GM12872 (cell line): ENCODE results near the gene EFNA2.

Experiments used
- CTCF ChIP-seq: IDR thresholded peaks from 3 replicates; pipeline ENCODE4 v1.5.1; 2011; ENCODE audit warnings: low read depth, mild to moderate bottlenecking, low read length, moderate library complexity; ENCODE audit not compliant: insufficient read depth

Gene EFNA2

DNA sequence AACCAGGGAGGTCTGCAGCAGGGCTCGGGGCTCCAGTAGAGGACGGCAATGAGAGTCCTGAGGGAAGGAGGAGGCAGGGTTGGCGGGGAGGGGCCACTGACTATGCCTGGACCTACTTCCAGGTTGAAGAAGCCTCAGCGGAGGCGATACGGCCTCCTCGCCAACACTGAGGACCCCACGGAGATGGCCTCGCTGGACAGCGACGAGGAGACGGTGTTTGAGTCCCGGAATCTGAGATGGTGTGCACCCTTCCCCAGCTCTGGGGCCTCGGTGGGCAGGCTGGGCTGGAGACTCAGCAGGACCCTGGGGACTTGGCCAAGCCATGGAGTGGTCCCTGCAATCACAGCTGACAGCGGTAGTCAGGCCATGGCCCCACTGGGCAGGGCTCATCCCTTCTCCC, 8.6 kb upstream of the EFNA2 start:
- TF ChIP-seq CTCF: no peak

DNA sequence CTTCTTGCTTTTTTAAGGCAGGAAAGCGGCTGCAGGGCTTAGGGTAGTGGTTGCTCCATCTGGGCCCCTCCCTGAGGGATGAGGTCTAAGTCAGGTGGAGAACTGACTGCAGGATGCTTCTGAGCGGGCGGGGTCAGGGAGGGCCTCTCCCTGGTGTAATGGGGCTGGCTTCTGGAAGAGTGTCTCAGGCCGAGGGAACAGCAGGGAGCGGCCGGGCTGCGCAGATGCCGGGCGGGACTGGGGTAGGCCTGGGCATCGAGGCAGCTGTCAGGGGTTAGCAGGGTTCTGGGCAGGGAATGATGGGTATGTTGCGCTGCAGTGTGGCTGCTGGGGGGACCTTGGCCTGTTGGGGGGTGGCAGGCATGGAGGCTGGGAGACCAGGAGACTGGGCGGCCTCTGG, 7.6 kb upstream of the EFNA2 start:
- no peak for TF ChIP-seq CTCF

- TF ChIP-seq CTCF: no peak
Observed at GRCh38 chr19:1278713-1279660, 6.7 kb upstream of the EFNA2 start.

- peak; percentile 99 for TF ChIP-seq CTCF
Observed at GRCh38 chr19:1279782-1280341, 5.8 kb upstream of the EFNA2 start.

DNA sequence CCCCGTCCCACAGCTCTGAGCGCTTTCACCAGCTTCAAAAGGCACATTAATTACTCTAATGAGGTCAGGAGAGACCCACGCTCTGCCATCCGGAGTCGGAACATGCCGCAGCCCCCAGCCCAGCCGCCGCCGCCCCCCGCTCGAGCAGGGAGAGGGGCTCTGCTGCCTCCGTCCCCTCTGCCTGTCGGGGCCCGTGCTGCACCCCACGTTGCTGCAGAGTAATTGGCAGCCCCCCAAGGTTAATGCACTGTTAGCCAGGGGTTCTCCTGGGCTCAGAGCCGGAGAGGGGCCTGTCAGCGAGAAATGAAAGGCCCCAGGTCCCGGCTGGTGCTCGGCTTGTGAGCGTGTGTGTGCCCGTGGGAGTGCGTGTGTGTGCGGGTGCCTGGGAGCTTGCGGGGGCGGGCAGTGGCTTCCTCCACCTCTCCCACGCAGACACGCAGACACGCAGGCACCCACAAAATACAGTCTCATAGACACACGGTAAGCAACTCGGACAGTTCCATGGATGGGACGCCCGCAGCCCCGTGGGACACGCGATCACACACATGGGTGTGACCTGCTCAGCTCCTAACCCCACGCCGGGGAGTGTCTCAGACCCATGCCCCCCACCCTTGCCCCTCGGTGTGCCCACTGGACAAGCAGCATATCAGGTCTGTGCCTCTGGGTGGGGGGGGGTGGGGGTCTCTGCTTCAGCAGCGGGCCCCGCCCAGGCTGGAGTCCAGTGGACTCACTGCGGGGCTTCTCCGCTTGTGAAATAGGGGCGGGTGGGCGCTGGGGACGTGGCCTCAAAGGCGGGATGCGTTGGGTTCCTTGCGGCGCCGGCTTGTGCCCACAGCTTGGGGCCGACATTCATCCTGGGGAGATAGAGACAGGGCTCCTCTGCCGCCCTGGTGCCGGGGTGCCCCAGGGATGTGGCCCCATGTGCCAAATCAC, 4.8 kb upstream of the EFNA2 start:
- no peak for TF ChIP-seq CTCF

GRCh38 chr19:1281569-1282287, 3.9 kb upstream of the EFNA2 start:
- TF ChIP-seq CTCF: no peak
